Erythroblast (primary cell): Measurements from ENCODE around the gene CRYBG2.

Source experiments
- GATA1 ChIP-seq: IDR thresholded peaks from 2 replicates; pipeline ENCODE4 v1.6.1; 2011; ENCODE audit warnings: low read depth, mild to moderate bottlenecking, control low read depth, low read length, moderate library complexity
- POLR2A ChIP-seq: IDR thresholded peaks from 2 replicates; pipeline ENCODE4 v1.6.1; 2011; ENCODE audit warnings: mild to moderate bottlenecking, low read length

- no peak for TF ChIP-seq POLR2A
- no peak for TF ChIP-seq GATA1
These were observed 3.2 kb upstream of the CRYBG2 start for GRCh38 chr1:26357121-26357602.
